D721Med (cell line): Measurements from ENCODE around the gene MED12L.

Experiments used
- DNase-seq: peaks from one replicate; pipeline ENCODE4 v3.0.0; 2011; ENCODE audit warnings: low spot score; ENCODE audit not compliant: insufficient read length
- FAIRE-seq: peaks from 2 replicates; lab custom pipeline; 2011; peaks lifted over from hg19 to GRCh38; lab: Jason Lieb, UNC
- TF ChIP-seq, protein P1 (sequence below): IDR thresholded peaks from 2 replicates; pipeline ENCODE4 v1.5.1; 2012; ENCODE audit warnings: mild to moderate bottlenecking, control low read depth; ENCODE audit not compliant: insufficient read depth; ENCODE audit errors: missing control alignments

MED12L gene

GRCh38 chr3:151483961-151484520 lies 398.6 kb downstream of the MED12L start:
- TF ChIP-seq, protein P1, sequence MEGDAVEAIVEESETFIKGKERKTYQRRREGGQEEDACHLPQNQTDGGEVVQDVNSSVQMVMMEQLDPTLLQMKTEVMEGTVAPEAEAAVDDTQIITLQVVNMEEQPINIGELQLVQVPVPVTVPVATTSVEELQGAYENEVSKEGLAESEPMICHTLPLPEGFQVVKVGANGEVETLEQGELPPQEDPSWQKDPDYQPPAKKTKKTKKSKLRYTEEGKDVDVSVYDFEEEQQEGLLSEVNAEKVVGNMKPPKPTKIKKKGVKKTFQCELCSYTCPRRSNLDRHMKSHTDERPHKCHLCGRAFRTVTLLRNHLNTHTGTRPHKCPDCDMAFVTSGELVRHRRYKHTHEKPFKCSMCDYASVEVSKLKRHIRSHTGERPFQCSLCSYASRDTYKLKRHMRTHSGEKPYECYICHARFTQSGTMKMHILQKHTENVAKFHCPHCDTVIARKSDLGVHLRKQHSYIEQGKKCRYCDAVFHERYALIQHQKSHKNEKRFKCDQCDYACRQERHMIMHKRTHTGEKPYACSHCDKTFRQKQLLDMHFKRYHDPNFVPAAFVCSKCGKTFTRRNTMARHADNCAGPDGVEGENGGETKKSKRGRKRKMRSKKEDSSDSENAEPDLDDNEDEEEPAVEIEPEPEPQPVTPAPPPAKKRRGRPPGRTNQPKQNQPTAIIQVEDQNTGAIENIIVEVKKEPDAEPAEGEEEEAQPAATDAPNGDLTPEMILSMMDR = no peak
- FAIRE-seq = no peak
- DNase-seq = no peak
